Measurements from ENCODE around the gene ADORA1. TPM values are rescaled to one million over a fixed set of nuclear protein-coding genes. Genes with fewer than 3 reads are reported as not detected.

Gene ADORA1
- total and polyA plus RNA-seq, 4 experiments from 2014 or later: 0.10 TPM; not detected in 3

GRCh38 chr1:203117611-203118575, 9.6 kb upstream of the ADORA1 start:
- Mint-ChIP-seq H3K4me1 (peaks cover 0 to 5% (median 2%) of the 10 kb centered on the region in 4 donors), H3K9me3 (no peaks in the 10 kb centered on the region), H3K36me3 (no peaks in the 10 kb centered on the region), H3K27ac (no peak overlapping the region), H3K27me3 (peaks cover 38 to 40% of the 10 kb centered on the region in 2 donors), H3K4me3 (no peak overlapping the region)
- ChIA-PET POLR2A (ENCODE audit: partially characterized antibody) (no interaction called here), CTCF (ENCODE audit: partially characterized antibody) (interaction anchor here (0.8 to 1.5 kb wide), 4 partner anchors 8 to 151 kb away, joined by 3 to 7 read pairs (median 4); no protein-coding TSS in a partner anchor)
- Histone ChIP-seq H3K36me3 (ENCODE audit: insufficient read depth, low read length) (no peaks in the 10 kb centered on the region), H3K9me3 (ENCODE audit: control insufficient read depth in 1 of 2, low read length in 2 of 2) (no peaks in the 10 kb centered on the region), H3K4me3 (ENCODE audit: low read length in 2 of 2) (no peak overlapping the region), H3K27me3 (ENCODE audit: insufficient read depth, low read length) (peaks cover 14% of the 10 kb centered on the region), H3K27ac (ENCODE audit: low read depth, low read length) (no peak overlapping the region), H3K4me1 (ENCODE audit: insufficient read depth, low read length) (no peaks in the 10 kb centered on the region)
- intact Hi-C loops (cut with micrococcal nuclease): no loop called here
- DNase-seq: no peak

- H3K4me3 ChIP-seq (ENCODE audit: low read length in 2 of 2): no peak overlapping the region
- Mint-ChIP-seq H3K4me3 (no peak overlapping the region), H3K27me3 (peaks cover 48 to 57% of the 10 kb centered on the region in 2 donors), H3K27ac (no peak overlapping the region), H3K4me1 (peaks cover 0 to 5% (median 2%) of the 10 kb centered on the region in 4 donors), H3K36me3 (no peaks in the 10 kb centered on the region), H3K9me3 (no peaks in the 10 kb centered on the region)
- H3K27ac ChIP-seq (ENCODE audit: low read depth, low read length): no peak overlapping the region
- intact Hi-C loops (cut with micrococcal nuclease): no loop called here
- peaks cover 16% of the 10 kb centered on the region for H3K27me3 ChIP-seq (ENCODE audit: insufficient read depth, low read length)
- H3K4me1 ChIP-seq (ENCODE audit: insufficient read depth, low read length): no peaks in the 10 kb centered on the region
- no peaks in the 10 kb centered on the region for H3K9me3 ChIP-seq (ENCODE audit: control insufficient read depth in 1 of 2, low read length in 2 of 2)
- CTCF ChIA-PET (ENCODE audit: partially characterized antibody): no interaction called here
- DNase-seq: no peak
- POLR2A ChIA-PET (ENCODE audit: partially characterized antibody): no interaction called here
- no peaks in the 10 kb centered on the region for H3K36me3 ChIP-seq (ENCODE audit: insufficient read depth, low read length)
Measured at GRCh38 chr1:203120325-203121153, 7.0 kb upstream of the ADORA1 start.

GRCh38 chr1:203121186-203122015, 6.1 kb upstream of the ADORA1 start:
- H3K4me3 Mint-ChIP-seq: no peak overlapping the region
- ChIA-PET CTCF (ENCODE audit: partially characterized antibody) (no interaction called here), POLR2A (ENCODE audit: partially characterized antibody) (no interaction called here)
- no peaks in the 10 kb centered on the region for H3K9me3 Mint-ChIP-seq
- Histone ChIP-seq H3K9me3 (ENCODE audit: control insufficient read depth in 1 of 2, low read length in 2 of 2) (no peaks in the 10 kb centered on the region), H3K36me3 (ENCODE audit: insufficient read depth, low read length) (no peaks in the 10 kb centered on the region), H3K27me3 (ENCODE audit: insufficient read depth, low read length) (peaks cover 20% of the 10 kb centered on the region), H3K4me1 (ENCODE audit: insufficient read depth, low read length) (no peaks in the 10 kb centered on the region), H3K4me3 (ENCODE audit: low read length in 2 of 2) (no peak overlapping the region), H3K27ac (ENCODE audit: low read depth, low read length) (no peak overlapping the region)
- H3K27ac Mint-ChIP-seq: no peak overlapping the region
- no peaks in the 10 kb centered on the region for H3K36me3 Mint-ChIP-seq
- no peak for DNase-seq
- H3K4me1 Mint-ChIP-seq: peaks cover 0 to 7% (median 2%) of the 10 kb centered on the region in 4 donors
- intact Hi-C loops (cut with micrococcal nuclease): no loop called here
- H3K27me3 Mint-ChIP-seq: peaks cover 51 to 58% of the 10 kb centered on the region in 2 donors

GRCh38 chr1:203122159-203122558, 5.4 kb upstream of the ADORA1 start:
- CTCF ChIA-PET (ENCODE audit: partially characterized antibody): no interaction called here

GRCh38 chr1:203124011-203124410, 3.5 kb upstream of the ADORA1 start:
- Mint-ChIP-seq H3K27me3 (peaks cover 48 to 57% of the 10 kb centered on the region in 2 donors), H3K36me3 (no peaks in the 10 kb centered on the region), H3K4me3 (no peak overlapping the region), H3K27ac (no peak overlapping the region), H3K4me1 (peaks cover 7 to 14% (median 12%) of the 10 kb centered on the region in 4 donors), H3K9me3 (peaks cover 0 to 5% (median 0%) of the 10 kb centered on the region in 8 donors)
- Histone ChIP-seq H3K36me3 (ENCODE audit: insufficient read depth, low read length) (no peaks in the 10 kb centered on the region), H3K27me3 (ENCODE audit: insufficient read depth, low read length) (peaks cover 30% of the 10 kb centered on the region), H3K27ac (ENCODE audit: low read depth, low read length) (no peak overlapping the region), H3K4me3 (ENCODE audit: low read length in 2 of 2) (no peak overlapping the region), H3K9me3 (ENCODE audit: control insufficient read depth in 1 of 2, low read length in 2 of 2) (no peaks in the 10 kb centered on the region), H3K4me1 (ENCODE audit: insufficient read depth, low read length) (no peaks in the 10 kb centered on the region)
- CTCF ChIA-PET (ENCODE audit: partially characterized antibody): interaction anchor here (1.4 kb wide), 1 partner anchor 10 kb away, joined by 3 read pairs; no protein-coding TSS in a partner anchor
- intact Hi-C loops (cut with micrococcal nuclease): no loop called here
- POLR2A ChIA-PET (ENCODE audit: partially characterized antibody): no interaction called here
- no peak for DNase-seq

More at GRCh38 chr1:203122159-203122558, 5.4 kb upstream of the ADORA1 start:
- H3K4me3 Mint-ChIP-seq: no peak overlapping the region
- no peaks in the 10 kb centered on the region for H3K36me3 Mint-ChIP-seq
- H3K9me3 Mint-ChIP-seq: peaks cover 0 to 3% (median 0%) of the 10 kb centered on the region in 8 donors
- H3K4me1 Mint-ChIP-seq: peaks cover 5 to 11% (median 7%) of the 10 kb centered on the region in 4 donors
- H3K36me3 ChIP-seq (ENCODE audit: insufficient read depth, low read length): no peaks in the 10 kb centered on the region
- intact Hi-C loops (cut with micrococcal nuclease): no loop called here
- no peak overlapping the region for H3K27ac Mint-ChIP-seq
- peaks cover 52 to 60% of the 10 kb centered on the region in 2 donors for H3K27me3 Mint-ChIP-seq
- POLR2A ChIA-PET (ENCODE audit: partially characterized antibody): no interaction called here
- DNase-seq: no peak
- H3K27ac ChIP-seq (ENCODE audit: low read depth, low read length): no peak overlapping the region
- no peaks in the 10 kb centered on the region for H3K4me1 ChIP-seq (ENCODE audit: insufficient read depth, low read length)
- H3K27me3 ChIP-seq (ENCODE audit: insufficient read depth, low read length): peaks cover 27% of the 10 kb centered on the region
- H3K4me3 ChIP-seq (ENCODE audit: low read length in 2 of 2): no peak overlapping the region
- H3K9me3 ChIP-seq (ENCODE audit: control insufficient read depth in 1 of 2, low read length in 2 of 2): no peaks in the 10 kb centered on the region

- H3K9me3 Mint-ChIP-seq: peaks cover 0 to 5% (median 0%) of the 10 kb centered on the region in 8 donors
- intact Hi-C loops (cut with micrococcal nuclease): no loop called here
- peaks cover 7 to 14% (median 12%) of the 10 kb centered on the region in 4 donors for H3K4me1 Mint-ChIP-seq
- no peak overlapping the region for H3K27ac Mint-ChIP-seq
- no peak for DNase-seq
- no peaks in the 10 kb centered on the region for H3K36me3 ChIP-seq (ENCODE audit: insufficient read depth, low read length)
- H3K27me3 ChIP-seq (ENCODE audit: insufficient read depth, low read length): peaks cover 30% of the 10 kb centered on the region
- peaks cover 51 to 57% of the 10 kb centered on the region in 2 donors for H3K27me3 Mint-ChIP-seq
- no peak overlapping the region for H3K4me3 Mint-ChIP-seq
- POLR2A ChIA-PET (ENCODE audit: partially characterized antibody): no interaction called here
- no peaks in the 10 kb centered on the region for H3K4me1 ChIP-seq (ENCODE audit: insufficient read depth, low read length)
- no peak overlapping the region for H3K4me3 ChIP-seq (ENCODE audit: low read length in 2 of 2)
- CTCF ChIA-PET (ENCODE audit: partially characterized antibody): no interaction called here
- H3K9me3 ChIP-seq (ENCODE audit: control insufficient read depth in 1 of 2, low read length in 2 of 2): no peaks in the 10 kb centered on the region
- no peaks in the 10 kb centered on the region for H3K36me3 Mint-ChIP-seq
- H3K27ac ChIP-seq (ENCODE audit: low read depth, low read length): no peak overlapping the region
Measured at GRCh38 chr1:203124546-203125317, 2.8 kb upstream of the ADORA1 start.
